Trophoblast cell (in vitro differentiated cells and primary cell): ENCODE measurements around the gene IGFBP6.

Experiments used
- DNase-seq, 2 donors: peaks; one replicate each; pipeline ENCODE4 v3.0.0-alpha.2; 2016
- H2AFZ ChIP-seq: 2 replicates; pipeline ENCODE4 v1.6.1; 2013; ENCODE audit warnings: low read length, moderate library complexity, mild to moderate bottlenecking; ENCODE audit not compliant: insufficient read depth, poor library complexity
- H2AK5ac ChIP-seq: 2 replicates; pipeline ENCODE4 v1.6.1; 2013; ENCODE audit warnings: mild to moderate bottlenecking, low read length
- H2BK120ac ChIP-seq: 2 replicates; pipeline ENCODE4 v1.6.1; 2013; ENCODE audit warnings: low read length, mild to moderate bottlenecking, moderate library complexity; ENCODE audit not compliant: insufficient read depth, poor library complexity
- H2BK12ac ChIP-seq: 2 replicates; pipeline ENCODE4 v1.6.1; 2013; ENCODE audit warnings: mild to moderate bottlenecking, low read length, moderate library complexity
- H2BK5ac ChIP-seq: 2 replicates; pipeline ENCODE4 v1.6.1; 2013; ENCODE audit warnings: low read length, low read depth, moderate library complexity, mild to moderate bottlenecking; ENCODE audit not compliant: poor library complexity
- H3K14ac ChIP-seq: 2 replicates; pipeline ENCODE4 v1.6.1; 2013; ENCODE audit warnings: mild to moderate bottlenecking, low read length
- H3K18ac ChIP-seq: 2 replicates; pipeline ENCODE4 v1.6.1; 2013; ENCODE audit warnings: mild to moderate bottlenecking, low read length
- H3K23ac ChIP-seq: 2 replicates; pipeline ENCODE4 v1.6.1; 2013; ENCODE audit warnings: low read length
- H3K27ac ChIP-seq: 2 replicates; pipeline ENCODE4 v1.5.1; 2013; ENCODE audit warnings: low read depth, mild to moderate bottlenecking, inconsistent platforms, low read length, moderate library complexity
- H3K27me3 ChIP-seq: 2 replicates; pipeline ENCODE4 v1.6.1; 2013; ENCODE audit warnings: inconsistent platforms, mild to moderate bottlenecking, low read length, moderate library complexity; ENCODE audit not compliant: insufficient read depth
- H3K36me3 ChIP-seq, 2 experiments: 1 replicate in 1 of 2; 2 replicates in 1 of 2; pipeline ENCODE4 v1.6.1; 2013; ENCODE audit warnings: low read length in 2 of 2, mild to moderate bottlenecking in 2 of 2, moderate library complexity in 1 of 2; ENCODE audit not compliant: insufficient read depth in 2 of 2, control insufficient read depth in 1 of 2
- H3K4ac ChIP-seq: 2 replicates; pipeline ENCODE4 v1.6.1; 2013; ENCODE audit warnings: low read depth, mild to moderate bottlenecking, low read length, moderate library complexity
- H3K4me1 ChIP-seq, 2 experiments: 1 replicate in 1 of 2; 2 replicates in 1 of 2; pipeline ENCODE4 v1.6.1; 2013; ENCODE audit warnings: low read length in 2 of 2, mild to moderate bottlenecking in 2 of 2, moderate library complexity in 1 of 2; ENCODE audit not compliant: insufficient read depth in 2 of 2, control insufficient read depth in 1 of 2
- H3K4me2 ChIP-seq: 2 replicates; pipeline ENCODE4 v1.6.1; 2013; ENCODE audit warnings: inconsistent platforms, mild to moderate bottlenecking, low read length, moderate library complexity
- H3K4me3 ChIP-seq: 2 replicates; pipeline ENCODE4 v1.5.1; 2013; ENCODE audit warnings: mild to moderate bottlenecking, low read depth, low read length, inconsistent platforms
- H3K79me1 ChIP-seq: one replicate; pipeline ENCODE4 v1.6.1; 2013; ENCODE audit warnings: low read length
- H3K79me2 ChIP-seq: 2 replicates; pipeline ENCODE4 v1.6.1; 2013; ENCODE audit warnings: low read length, mild to moderate bottlenecking; ENCODE audit not compliant: control insufficient read depth, insufficient read depth, poor library complexity
- H3K9ac ChIP-seq: 2 replicates; pipeline ENCODE4 v1.6.1; 2013; ENCODE audit warnings: mild to moderate bottlenecking, low read length
- H3K9me3 ChIP-seq: 2 replicates; pipeline ENCODE4 v1.6.1; 2013; ENCODE audit warnings: low read depth, mild to moderate bottlenecking, control low read depth, inconsistent platforms, low read length; ENCODE audit not compliant: insufficient read depth
- H4K12ac ChIP-seq: 2 replicates; pipeline ENCODE4 v1.6.1; 2013; ENCODE audit warnings: low read depth, mild to moderate bottlenecking, low read length, moderate library complexity
- H4K8ac ChIP-seq: 2 replicates; pipeline ENCODE4 v1.6.1; 2013; ENCODE audit warnings: low read depth, mild to moderate bottlenecking, low read length, moderate library complexity
- H4K91ac ChIP-seq: one replicate; pipeline ENCODE4 v1.6.1; 2013; ENCODE audit warnings: low read depth, mild to moderate bottlenecking, low read length, moderate library complexity
- WGBS: extraction: QIAGEN DNeasy Blood & Tissue Kit; methylation state at CpG from one replicate; pipeline ENCODE4 v1.1.7; 2013; ENCODE audit warnings: missing lambda C conversion rate; ENCODE audit not compliant: insufficient read length, insufficient coverage; ENCODE audit errors: extremely low coverage; 5-methylcytosine and 5-hydroxymethylcytosine counted together

The IGFBP6 gene

DNA sequence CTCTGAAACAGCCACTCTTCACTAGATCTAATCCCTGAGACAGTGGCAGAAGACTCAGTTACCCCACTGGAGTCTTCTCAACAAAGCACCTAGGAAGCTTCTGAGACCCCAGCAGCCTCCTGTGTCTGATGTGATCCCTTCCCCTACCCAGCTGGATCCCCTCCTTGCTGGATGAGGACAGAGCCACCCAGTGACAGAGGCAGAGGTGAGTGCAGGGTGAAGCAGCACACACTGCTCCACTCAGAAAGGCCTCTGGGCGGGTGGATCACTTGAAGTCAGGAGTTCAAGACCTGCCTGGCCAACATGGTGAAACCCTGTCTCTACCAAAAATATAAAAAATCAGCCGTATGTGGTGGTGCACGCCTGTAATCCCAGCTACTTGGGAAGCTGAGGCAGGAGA, 21.0 kb upstream of the IGFBP6 start:
- H2AK5ac ChIP-seq = no peak overlapping the region
- peaks cover 8% of the 10 kb centered on the region for H3K79me2 ChIP-seq
- H2BK12ac ChIP-seq = no peak overlapping the region
- H3K9ac ChIP-seq = no peak overlapping the region
- no peak overlapping the region for H3K18ac ChIP-seq
- H4K8ac ChIP-seq = no peak overlapping the region
- H3K4ac ChIP-seq = no peak overlapping the region
- H3K23ac ChIP-seq = no peak overlapping the region
- no CpG with 5 or more reads among the region's 3 CpGs for WGBS
- no peak overlapping the region for H2BK5ac ChIP-seq
- no peak for DNase-seq
- H2AFZ ChIP-seq = no peak overlapping the region
- peaks cover 14 to 15% of the 10 kb centered on the region in 2 experiments for H3K36me3 ChIP-seq
- H4K12ac ChIP-seq = no peak overlapping the region
- no peak overlapping the region for H3K14ac ChIP-seq
- H3K27ac ChIP-seq = no peak overlapping the region
- no peak overlapping the region for H3K4me3 ChIP-seq
- H3K27me3 ChIP-seq = no peaks in the 10 kb centered on the region
- no peak overlapping the region for H4K91ac ChIP-seq
- peaks cover 3% of the 10 kb centered on the region for H3K9me3 ChIP-seq
- peaks cover 6 to 9% of the 10 kb centered on the region in 2 experiments for H3K4me1 ChIP-seq
- no peak overlapping the region for H2BK120ac ChIP-seq
- no peak overlapping the region for H3K4me2 ChIP-seq
- H3K79me1 ChIP-seq = peaks cover 9% of the 10 kb centered on the region

DNA sequence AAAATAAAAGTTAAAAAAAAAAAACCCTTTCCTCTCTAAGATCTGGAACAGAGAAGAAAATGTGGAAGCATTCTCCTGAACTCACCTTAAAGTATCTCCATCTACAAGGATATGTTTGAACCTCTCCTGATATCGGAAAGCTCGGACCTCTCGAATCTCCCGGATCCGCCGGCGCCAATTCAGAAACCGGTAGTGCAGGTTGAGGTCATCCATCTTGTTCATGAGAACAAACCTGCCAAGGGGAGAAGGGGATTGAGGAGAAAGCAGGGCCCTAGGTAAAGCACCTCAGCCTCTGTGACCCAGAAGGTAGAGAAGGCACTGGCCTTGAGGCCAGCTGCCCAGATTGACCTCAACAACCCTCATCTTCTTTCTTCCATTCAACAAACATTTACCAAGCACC, 20.4 kb upstream of the IGFBP6 start:
- no peak overlapping the region for H4K8ac ChIP-seq
- H3K4me2 ChIP-seq = no peak overlapping the region
- H3K9ac ChIP-seq = no peak overlapping the region
- no peak overlapping the region for H2AFZ ChIP-seq
- H2BK5ac ChIP-seq = no peak overlapping the region
- H3K14ac ChIP-seq = no peak overlapping the region
- no peak for DNase-seq
- WGBS = no CpG with 5 or more reads among the region's 8 CpGs
- no peak overlapping the region for H2AK5ac ChIP-seq
- no peak overlapping the region for H3K4ac ChIP-seq
- H4K12ac ChIP-seq = no peak overlapping the region
- H3K18ac ChIP-seq = no peak overlapping the region
- no peak overlapping the region for H3K4me3 ChIP-seq
- H3K27me3 ChIP-seq = no peaks in the 10 kb centered on the region
- H3K23ac ChIP-seq = no peak overlapping the region
- H2BK12ac ChIP-seq = no peak overlapping the region
- H3K79me2 ChIP-seq = peaks cover 8% of the 10 kb centered on the region
- peaks cover 14 to 15% of the 10 kb centered on the region in 2 experiments for H3K36me3 ChIP-seq
- peaks cover 3% of the 10 kb centered on the region for H3K9me3 ChIP-seq
- peaks cover 6 to 9% of the 10 kb centered on the region in 2 experiments for H3K4me1 ChIP-seq
- no peak overlapping the region for H3K27ac ChIP-seq
- H3K79me1 ChIP-seq = peaks cover 9% of the 10 kb centered on the region
- no peak overlapping the region for H2BK120ac ChIP-seq
- no peak overlapping the region for H4K91ac ChIP-seq

DNA sequence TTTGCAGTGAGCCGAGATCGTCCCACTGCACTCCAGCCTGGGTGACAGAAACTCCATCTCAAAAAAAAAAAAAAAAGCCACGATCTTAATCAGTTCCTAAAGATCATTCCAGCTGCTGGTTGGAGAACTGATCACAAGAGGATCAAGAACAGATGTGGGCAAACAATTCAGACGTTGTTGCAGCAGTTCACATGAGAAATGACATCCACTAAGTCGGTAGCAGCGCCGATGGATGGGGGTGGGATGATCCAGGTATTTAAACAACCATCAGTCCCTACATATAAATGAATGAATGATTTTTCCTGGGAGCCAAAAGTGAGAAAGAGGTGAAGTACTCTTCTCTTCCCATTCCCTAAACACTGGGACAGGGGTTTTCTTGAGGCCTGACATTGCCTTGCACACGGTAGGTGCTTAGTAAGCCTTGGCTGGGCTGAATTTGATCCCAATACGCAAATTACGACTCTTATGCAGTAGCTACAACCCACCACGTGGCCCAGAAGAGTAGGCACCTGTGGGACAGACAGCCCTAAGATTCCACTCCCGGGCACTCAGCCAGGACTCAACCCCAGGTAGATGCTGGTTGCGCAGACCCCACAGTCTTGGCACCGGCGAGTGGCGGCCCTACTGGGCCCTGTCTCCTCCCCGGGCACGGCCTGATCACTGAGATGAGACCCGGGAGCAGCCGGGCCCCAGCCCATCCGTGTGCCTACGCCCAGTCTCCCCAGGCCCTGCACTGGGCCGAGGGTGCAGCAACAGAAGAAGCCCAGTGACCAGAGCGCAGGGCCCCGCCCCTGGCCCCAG, 18.8 kb upstream of the IGFBP6 start:
- Histone ChIP-seq H3K27ac (no peak overlapping the region), H3K9ac (peak overlapping the region; percentile 67), H3K36me3 (peaks cover 12 to 14% of the 10 kb centered on the region in 2 experiments), H3K79me2 (peaks cover 8% of the 10 kb centered on the region), H2BK12ac (no peak overlapping the region), H4K12ac (peak overlapping the region; percentile 49), H3K4me1 (peaks cover 6 to 9% of the 10 kb centered on the region in 2 experiments), H3K79me1 (peaks cover 9% of the 10 kb centered on the region), H3K27me3 (no peaks in the 10 kb centered on the region), H2BK5ac (no peak overlapping the region), H2BK120ac (peak overlapping the region; percentile 3), H3K4ac (peak overlapping the region; percentile 87), H4K8ac (peak overlapping the region; percentile 89), H2AK5ac (no peak overlapping the region), H3K4me2 (peak overlapping the region; percentile 80), H3K18ac (peak overlapping the region; percentile 51), H3K14ac (peak overlapping the region; percentile 97), H3K4me3 (peak overlapping the region; percentile 76), H4K91ac (peak overlapping the region; percentile 69), H2AFZ (peak overlapping the region; percentile 57), H3K9me3 (peaks cover 3% of the 10 kb centered on the region), H3K23ac (no peak overlapping the region)
- WGBS = no CpG with 5 or more reads among the region's 25 CpGs
- DNase-seq = peak in 1 of 2 donors; percentile 47

DNA sequence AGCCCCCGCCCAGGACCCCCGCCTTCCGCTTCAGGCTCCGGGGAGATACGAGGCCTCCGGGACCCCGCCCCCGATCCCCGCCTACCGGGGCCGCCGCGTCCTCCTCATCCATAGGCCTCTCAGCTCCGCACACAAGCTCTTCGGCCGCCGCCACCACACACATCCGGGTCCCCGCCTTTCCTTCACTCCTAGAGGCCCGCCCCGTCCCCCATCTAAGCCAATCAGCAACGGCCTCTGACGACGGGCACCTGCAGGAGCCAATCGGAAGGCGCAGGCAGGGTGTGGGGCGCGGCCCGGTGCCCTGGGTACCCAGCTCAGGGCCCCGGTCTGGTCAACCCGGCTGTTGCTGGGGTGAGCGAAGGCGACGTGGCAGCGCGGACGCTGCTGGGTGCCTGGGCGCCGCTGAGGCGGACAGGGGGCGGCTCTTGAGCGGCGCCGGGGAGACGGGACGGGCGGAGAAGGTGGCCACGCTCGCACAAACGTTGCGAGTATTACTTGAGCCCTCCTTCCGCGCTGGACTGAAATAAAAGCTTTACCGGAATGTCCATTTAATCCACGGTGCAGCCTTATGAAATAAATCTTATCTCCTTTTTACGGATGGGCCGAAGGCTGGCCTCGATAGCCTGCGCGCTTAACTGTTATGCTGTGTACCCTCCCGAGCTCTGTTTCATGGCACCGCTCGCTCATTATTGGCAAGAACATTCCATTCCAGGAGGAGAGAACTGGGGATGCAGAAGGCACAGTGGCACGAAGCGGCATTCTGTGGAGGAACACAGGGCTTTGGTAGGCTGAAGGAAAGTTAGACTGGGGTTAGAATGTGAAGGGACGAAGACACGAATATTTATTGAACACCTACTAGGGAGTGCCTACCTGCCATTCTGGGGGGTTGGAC, 18.0 kb upstream of the IGFBP6 start, which contains the start of gene SPRYD3:
Gene SPRYD3, minus strand, starts transcription at position 165 of the 892 bp plus-strand sequence. Its CDS starts 57 bp downstream, at position 108.
- Histone ChIP-seq H2BK5ac (peak within 1 kb of the TSS; percentile 36), H3K4ac (peak within 1 kb of the TSS; percentile 87), H3K4me2 (peak within 1 kb of the TSS; percentile 80), H2AFZ (peak within 1 kb of the TSS; percentile 84), H3K18ac (peak within 1 kb of the TSS; percentile 90), H3K79me2 (peaks cover 8% of the 10 kb centered on the region), H3K27ac (peak within 1 kb of the TSS; percentile 50), H3K9ac (peak within 1 kb of the TSS; percentile 75), H4K12ac (peak within 1 kb of the TSS; percentile 88), H3K23ac (no peak within 1 kb of the TSS), H3K4me3 (peak within 1 kb of the TSS; percentile 77), H3K4me1 (peaks cover 6 to 9% of the 10 kb centered on the region in 2 experiments), H3K27me3 (no peaks in the 10 kb centered on the region), H3K79me1 (peaks cover 9% of the 10 kb centered on the region), H2AK5ac (peak within 1 kb of the TSS; percentile 92), H3K9me3 (peaks cover 3% of the 10 kb centered on the region), H2BK12ac (peak within 1 kb of the TSS; percentile 1), H2BK120ac (peak within 1 kb of the TSS; percentile 70), H4K91ac (peak within 1 kb of the TSS; percentile 69), H3K36me3 (peaks cover 7 to 9% of the 10 kb centered on the region in 2 experiments), H3K14ac (peak within 1 kb of the TSS; percentile 97), H4K8ac (peak within 1 kb of the TSS; percentile 96)
- DNase-seq = peak; percentile 96 to 98
- no CpG with 5 or more reads among the region's 67 CpGs for WGBS
